ENCODE measurements around the gene PGS1.

The PGS1 gene

DNA sequence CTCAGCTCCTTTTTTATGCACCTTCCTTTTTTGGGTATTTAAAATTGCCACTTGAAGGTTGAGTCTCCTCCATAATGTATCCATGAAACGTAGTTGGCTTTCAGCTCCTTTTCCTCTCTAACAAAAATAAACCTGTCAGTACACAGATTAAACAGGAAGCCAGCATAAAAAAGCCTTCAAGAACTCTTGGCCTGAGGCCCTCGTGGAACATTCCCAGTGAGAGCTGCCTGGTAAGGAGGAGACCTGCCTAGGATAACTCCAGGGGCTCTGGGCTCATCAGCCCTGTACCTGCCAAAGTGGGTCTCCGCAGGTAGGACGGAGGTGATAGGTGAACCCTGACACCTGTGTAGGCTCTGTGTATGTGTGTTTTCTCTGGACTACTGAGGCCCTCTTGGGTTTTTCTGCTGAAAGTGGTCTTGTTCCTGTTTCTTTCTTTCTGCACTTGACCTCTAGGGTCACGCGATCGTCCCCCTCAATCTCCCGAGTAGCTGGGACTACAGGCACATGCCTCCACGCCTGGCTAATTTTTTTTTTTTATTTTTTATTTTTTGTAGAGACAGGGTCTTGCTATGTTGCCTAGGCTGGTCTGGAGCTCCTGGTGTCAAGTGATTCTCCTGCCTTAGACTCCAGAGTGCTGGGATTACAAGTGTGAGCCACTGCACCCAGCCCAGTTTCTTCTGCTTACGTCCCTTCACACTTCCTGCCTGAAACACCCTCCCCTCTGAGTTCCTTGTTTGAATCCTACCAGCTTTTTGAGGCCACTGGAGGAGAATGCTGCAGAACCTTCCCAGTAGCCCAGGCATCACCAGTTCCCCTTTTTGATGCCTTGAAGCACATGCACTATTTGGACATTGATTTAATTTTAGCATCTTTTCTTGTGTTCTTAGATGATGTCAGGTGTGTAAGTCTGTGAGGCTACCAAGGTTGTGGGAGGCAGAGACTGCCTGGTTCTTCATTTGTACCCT is 9.8 kb downstream of the PGS1 start:
- no peak for DNase-seq (ENCODE audit: low read depth in 2 of 3, low spot score in 2 of 3)

DNA sequence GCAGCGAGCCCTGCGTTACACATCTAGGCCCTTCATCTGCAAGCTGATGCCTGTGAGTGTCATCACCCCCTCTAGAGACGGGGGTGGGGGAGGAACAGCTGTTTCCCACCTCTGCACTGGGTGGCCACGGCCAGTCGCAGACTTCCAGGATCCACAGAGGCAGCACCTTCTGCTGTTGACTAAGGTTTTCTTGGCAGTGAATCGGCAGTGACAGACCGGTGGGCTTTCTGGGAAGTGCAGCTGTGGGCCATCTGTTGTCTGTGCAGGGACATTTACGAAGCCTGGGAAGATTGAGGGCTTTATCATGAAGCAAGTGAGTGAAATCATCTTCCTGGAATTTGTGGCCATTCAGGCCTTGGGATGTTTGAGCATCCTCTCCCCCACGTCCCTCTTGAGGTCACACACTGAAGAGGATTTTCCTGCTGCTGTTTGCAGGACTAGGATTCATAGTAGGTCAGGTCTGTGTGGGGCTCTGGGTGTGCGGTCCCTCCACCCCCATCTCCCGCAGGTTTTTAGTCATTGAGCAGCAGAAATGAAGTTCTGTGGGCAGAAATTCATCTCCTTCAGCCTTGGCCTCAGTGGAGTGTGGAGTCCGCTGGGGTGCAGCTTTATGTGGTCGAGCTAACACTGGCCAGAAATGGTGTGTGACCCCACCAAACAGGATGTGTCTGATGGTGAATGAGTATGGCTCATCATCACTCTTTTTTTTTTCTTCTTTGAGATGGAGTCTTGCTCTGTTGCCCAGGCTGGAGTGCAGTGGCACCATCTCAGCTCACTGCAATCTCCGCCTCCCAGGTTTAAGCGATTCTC is 12.0 kb downstream of the PGS1 start:
- DNase-seq (ENCODE audit: low read depth in 2 of 3, low spot score in 2 of 3): no peak

DNA sequence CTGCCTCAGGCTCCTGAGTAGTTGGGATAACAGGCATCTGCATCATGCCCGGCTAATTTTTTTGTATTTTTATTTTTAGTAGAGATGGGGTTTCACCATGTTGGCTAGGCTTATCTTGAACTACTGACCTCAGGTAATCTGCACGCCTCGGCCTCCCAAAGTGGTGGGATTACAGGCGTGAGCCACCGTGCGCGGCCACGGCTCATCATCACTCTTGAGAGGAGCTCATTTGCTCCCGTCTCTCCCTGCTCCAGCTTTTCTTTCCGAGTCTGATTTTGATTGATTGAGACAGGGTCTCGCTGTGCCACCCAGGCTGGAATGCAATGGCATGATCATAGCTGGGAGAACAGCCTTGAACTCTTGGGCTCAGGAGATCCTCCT is 12.6 kb downstream of the PGS1 start:
- DNase-seq (ENCODE audit: low read depth in 2 of 3, low spot score in 2 of 3): no peak

GRCh38 chr17:78391843-78392242 is 13.4 kb downstream of the PGS1 start:
- DNase-seq (ENCODE audit: low read depth in 2 of 3, low spot score in 2 of 3): no peak

DNA sequence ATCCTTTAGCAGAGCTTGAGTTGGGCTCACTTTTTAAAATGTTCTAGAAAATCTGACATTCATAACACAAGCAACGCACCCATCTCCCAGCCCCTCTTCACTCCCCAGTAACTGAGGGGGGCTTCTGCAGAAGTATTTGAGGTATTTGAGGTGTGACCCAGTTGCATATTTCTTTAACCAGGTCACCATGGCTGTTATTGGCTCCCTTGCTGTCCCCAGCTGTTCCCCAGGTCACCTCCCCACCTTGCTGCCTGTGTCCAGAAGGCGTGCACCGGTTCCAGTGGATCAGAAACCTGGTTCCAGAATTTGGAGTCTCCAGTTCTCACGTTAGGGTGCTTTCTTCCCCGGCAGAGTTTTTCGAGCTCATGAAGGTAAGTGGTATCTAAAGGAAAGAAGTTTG is 13.8 kb downstream of the PGS1 start:
- DNase-seq (ENCODE audit: low read depth in 2 of 3, low spot score in 2 of 3): no peak

- DNase-seq (ENCODE audit: low read depth in 2 of 3, low spot score in 2 of 3): no peak
These were observed 15.1 kb downstream of the PGS1 start for GRCh38 chr17:78393575-78393974.

DNA sequence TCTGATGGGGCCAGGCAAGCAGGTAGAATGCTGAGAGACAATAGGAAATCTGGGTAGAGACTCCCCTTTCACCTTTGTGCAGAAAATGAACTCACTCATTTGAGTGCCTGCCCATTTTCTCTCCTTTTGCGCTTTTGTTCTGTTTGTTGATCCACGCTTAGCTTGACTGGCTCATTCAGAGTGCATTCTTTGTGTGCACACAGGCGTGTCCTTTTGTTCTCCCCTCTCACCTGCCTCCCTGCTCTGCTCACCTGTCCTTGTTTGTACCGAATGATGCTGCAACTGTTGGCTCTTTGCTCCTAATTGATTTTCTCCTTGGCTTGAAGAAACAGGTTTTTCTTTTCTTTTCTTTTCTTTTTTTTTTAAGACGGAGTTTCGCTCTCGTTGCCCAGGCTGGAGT is 15.8 kb downstream of the PGS1 start:
- DNase-seq (ENCODE audit: low read depth in 2 of 3, low spot score in 2 of 3): no peak

DNA sequence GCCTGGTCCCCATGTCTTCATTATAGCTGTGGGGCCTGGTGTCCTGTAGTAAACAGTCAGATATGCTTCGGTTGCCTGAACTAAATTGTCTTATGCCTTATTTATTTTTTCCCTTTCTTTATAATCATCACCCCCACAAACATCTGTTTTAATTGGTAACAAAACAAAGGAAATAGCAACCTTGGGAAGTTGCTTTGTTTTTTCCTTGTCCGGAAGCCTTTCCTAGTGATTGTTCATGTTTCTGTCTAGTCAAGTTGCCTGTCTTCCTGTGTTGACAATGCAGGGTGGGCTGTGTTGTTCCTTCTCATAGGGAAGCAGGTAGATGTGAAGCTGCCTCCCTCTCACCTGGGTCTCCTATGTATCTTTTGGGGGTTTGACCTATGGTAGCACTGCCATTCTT is 16.7 kb downstream of the PGS1 start:
- no peak for DNase-seq (ENCODE audit: low read depth in 2 of 3, low spot score in 2 of 3)

DNA sequence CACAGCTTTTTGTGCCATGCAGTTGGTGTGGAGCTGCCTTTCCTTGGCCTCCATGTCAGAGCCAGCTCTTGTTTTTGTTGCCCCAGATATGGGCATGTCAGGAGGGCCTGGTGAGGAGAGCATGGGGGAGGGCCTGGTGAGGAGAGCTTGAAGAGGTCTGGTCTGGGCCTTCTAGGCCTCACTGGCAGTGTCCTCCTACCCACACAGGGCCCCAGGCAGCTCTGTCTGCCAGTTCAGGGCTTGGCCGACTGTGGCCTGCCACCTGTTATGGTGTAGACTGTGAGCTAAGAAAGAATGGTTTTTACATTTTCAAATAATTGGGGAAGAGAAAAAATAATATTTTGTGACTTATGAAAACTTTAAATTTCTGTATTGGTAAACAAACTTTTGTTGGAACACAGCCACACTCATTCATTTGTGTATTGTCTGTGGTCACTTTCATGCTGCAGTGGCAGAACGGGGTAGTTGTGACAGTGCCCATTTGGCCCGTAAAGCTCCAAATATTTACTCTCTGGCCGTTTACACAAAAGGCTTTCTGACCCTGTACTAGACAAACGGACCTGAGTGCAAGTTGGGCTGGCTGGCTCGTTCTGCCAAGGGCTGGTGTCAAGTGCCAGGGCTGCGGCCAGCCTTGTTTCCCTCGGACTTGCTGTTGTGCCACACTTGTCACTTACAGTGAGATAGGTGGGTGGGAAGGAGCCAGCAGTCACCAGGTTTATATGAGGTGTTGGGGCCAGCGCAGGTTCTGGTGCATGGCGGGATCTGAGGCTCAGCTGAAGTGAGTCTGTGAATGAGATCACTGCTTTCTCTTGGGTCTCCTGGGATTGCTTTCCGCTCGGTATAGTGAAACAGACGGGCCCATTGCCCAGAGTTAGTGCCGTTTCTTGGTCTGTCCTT is 18.2 kb downstream of the PGS1 start:
- DNase-seq (ENCODE audit: low read depth in 2 of 3, low spot score in 2 of 3): no peak

DNA sequence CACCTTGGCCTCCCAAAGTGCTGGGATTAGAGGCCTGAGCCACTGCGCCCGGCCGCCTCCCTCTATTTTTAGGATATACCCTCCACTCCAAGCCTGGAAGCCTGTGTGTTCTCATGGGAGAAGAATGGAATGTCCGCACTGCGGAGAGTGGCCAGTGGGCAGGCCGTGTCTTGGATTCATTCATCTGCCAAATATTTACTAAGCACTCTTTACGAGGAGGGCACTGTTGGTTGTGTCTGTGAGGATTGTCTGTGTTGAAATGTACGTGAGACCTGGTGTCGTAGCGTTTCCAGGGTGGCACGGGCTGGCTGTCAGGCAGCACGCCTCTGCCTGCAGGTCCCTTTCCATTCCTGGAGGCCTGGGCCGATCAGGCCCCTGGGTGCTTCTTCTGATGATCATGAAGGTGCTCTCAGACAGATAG is 19.2 kb downstream of the PGS1 start:
- no peak for DNase-seq (ENCODE audit: low read depth in 2 of 3, low spot score in 2 of 3)

GRCh38 chr17:78398390-78398789 is 19.9 kb downstream of the PGS1 start:
- no peak for DNase-seq (ENCODE audit: low read depth in 2 of 3, low spot score in 2 of 3)

DNA sequence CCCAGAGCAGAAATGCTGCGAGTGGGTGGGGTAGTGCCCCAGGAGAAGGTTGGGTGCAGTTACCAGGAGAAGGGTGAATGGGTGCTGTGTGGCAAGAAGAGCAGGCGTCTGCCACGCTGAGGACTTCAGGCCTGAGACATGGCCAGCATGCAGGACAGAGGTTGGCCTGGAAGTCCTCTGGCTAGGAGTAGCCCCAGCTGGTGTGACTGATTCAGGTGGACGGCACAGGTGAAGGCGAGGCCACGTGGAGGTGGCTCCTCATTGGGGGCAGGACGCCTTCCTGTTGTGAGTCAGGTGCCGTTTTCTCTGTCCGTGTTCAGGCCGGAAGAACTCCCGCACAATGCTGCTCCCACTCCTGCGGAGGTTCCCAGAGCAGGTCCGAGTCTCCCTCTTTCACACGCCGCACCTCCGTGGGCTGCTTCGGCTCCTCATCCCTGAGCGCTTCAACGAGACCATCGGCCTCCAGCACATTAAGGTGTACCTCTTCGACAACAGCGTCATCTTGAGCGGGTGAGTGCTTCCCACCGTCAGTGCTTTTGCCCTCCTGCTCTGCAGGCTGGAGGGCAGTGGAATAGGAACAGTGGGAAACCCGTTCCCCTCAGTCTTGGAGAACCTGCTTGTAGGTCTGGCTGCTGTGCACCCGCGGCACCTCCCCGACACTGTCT is 20.7 kb downstream of the PGS1 start:
- DNase-seq (ENCODE audit: low read depth in 2 of 3, low spot score in 2 of 3): no peak

DNA sequence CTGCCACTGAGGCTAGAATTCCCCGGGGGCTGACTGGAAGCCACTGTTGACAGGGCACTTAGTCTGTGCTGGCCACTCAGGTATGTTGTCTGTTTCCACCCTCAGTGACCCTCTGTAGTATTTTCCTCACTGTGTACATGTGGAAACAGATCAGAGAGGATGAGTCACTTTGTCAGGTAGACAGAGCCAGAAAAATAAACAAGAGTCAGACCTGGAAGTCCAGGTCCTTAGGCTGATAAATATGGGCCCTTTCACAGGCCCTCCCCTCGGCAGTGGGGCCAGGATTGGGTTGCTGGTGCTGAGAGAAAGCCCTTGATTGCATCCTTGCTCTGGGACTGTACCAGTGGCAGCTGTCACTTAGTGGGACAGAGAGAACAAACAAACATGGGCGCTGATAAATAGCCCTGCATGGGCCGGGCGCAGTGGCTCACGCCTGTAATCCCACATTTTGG is 21.3 kb downstream of the PGS1 start:
- no peak for DNase-seq (ENCODE audit: low read depth in 2 of 3, low spot score in 2 of 3)

DNA sequence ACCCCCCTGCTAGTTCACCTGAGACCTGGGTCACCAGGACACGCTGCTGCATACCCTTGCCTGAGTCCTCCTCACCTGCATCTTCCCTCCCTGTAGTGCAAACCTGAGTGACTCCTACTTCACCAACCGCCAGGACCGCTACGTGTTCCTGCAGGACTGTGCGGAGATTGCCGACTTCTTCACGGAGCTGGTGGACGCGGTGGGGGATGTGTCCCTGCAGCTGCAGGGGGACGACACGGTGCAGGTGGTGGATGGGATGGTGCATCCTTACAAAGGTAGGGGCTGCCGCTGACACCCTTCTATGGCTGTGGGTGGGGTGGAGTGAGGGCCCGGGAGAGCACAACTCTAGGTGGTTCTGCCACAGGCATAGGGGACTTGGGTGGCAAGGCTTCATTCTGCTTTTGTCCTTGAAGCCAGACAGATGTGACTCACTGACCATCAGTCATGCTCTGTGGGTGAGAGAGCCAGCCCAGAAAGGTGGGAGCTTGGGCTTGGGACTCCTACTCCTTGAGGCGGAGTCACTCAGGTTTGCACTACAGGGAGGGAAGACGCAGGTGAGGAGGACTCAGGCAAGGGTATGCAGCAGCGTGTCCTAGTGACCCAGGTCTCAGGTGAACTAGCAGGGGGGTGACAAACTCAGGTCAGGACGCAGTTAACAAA is 22.3 kb downstream of the PGS1 start:
- no peak for DNase-seq (ENCODE audit: low read depth in 2 of 3, low spot score in 2 of 3)

DNA sequence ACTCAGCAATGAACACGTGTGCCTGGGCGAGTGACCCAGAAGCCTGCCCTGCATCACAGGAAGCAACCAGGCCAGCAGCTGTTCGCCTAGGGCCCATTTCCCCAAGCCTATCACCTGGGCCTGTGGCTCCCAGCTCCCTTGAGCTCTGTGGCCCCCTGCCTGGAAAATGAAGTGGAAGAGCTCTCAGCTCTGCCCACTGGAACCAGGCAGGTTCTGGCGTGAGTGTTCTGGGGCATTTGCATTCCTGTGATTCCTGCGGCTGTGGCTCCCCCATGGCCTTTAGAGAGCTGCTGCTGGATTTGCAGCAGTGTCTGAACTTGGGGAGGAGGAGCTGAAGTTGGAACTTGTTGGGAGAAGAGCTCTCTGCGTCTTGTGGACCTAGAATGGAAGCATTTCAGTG is 22.8 kb downstream of the PGS1 start:
- DNase-seq (ENCODE audit: low read depth in 2 of 3, low spot score in 2 of 3): no peak

GRCh38 chr17:78401891-78402290 is 23.4 kb downstream of the PGS1 start:
- DNase-seq (ENCODE audit: low read depth in 2 of 3, low spot score in 2 of 3): no peak

- DNase-seq (ENCODE audit: low read depth in 2 of 3, low spot score in 2 of 3): no peak
These were observed 25.4 kb downstream of the PGS1 start for GRCh38 chr17:78403822-78404221.

DNA sequence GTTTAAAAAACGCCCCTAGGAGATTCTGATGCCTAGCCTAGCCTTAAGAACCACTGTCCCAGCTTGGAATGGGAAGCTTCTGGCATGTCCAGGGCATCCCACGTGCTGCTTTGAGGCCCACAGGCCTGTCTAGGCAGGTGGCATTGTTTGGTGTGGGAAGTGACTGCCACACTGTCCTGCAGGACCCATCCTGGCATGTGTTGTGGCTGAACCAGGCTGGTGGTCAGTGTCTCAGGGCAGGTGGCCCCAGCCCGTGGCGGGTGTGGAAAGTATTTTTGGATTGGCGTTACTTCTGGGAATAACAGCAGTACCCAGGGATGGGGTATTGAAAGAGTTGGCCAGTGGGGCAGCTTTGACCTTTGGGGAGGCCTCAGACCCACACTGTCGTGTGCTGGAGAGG is 27.9 kb downstream of the PGS1 start:
- DNase-seq (ENCODE audit: low read depth in 2 of 3, low spot score in 2 of 3): no peak

- no peak for DNase-seq (ENCODE audit: low read depth in 2 of 3, low spot score in 2 of 3)
These were observed 28.5 kb downstream of the PGS1 start for GRCh38 chr17:78406920-78407319.

GRCh38 chr17:78407387-78408000 is 29.0 kb downstream of the PGS1 start:
- no peak for DNase-seq (ENCODE audit: low read depth in 2 of 3, low spot score in 2 of 3)

All from activated CD8-positive, alpha-beta memory T cell treated with anti-CD3 and anti-CD28 coated beads for 48 hours (primary cell).